Astrocyte of the spinal cord (primary cell): ENCODE results near the gene CCND1.
A peak's percentile ranks its signal among the peaks of the same experiment; 100 is the strongest.

ENCODE experiments used
- DNase-seq: peaks from one replicate; pipeline ENCODE4 v3.0.0; 2011; ENCODE audit warnings: low read depth, low spot score
- H3K4me3 ChIP-seq: 2 replicates; pipeline ENCODE4 v1.5.1; 2011; ENCODE audit warnings: low read depth, mild to moderate bottlenecking, low read length, moderate library complexity
- CTCF ChIP-seq: IDR thresholded peaks from 2 replicates; pipeline ENCODE4 v1.5.1; 2012; ENCODE audit warnings: low read depth, mild to moderate bottlenecking, low read length, inconsistent platforms
- in situ Hi-C: cut with HindIII; loops from 2 replicates; pipeline ENCODE4 v1.10.0; 2017; ENCODE audit warnings: low sequenced_read_pairs

CCND1 gene

GRCh38 chr11:69699213-69699612, 58.3 kb downstream of the CCND1 start:
- no peak for DNase-seq
- H3K4me3 ChIP-seq = no peak overlapping the region
- in situ Hi-C loops = no loop called here
- TF ChIP-seq CTCF = no peak

GRCh38 chr11:69700278-69701140, 59.6 kb downstream of the CCND1 start:
- in situ Hi-C loops = no loop called here
- DNase-seq = peak; percentile 62
- no peak overlapping the region for H3K4me3 ChIP-seq
- TF ChIP-seq CTCF = no peak

- no peak for DNase-seq
- no peak overlapping the region for H3K4me3 ChIP-seq
- TF ChIP-seq CTCF = no peak
- in situ Hi-C loops = no loop called here
Measured at GRCh38 chr11:69702239-69702691, 61.3 kb downstream of the CCND1 start.

GRCh38 chr11:69702769-69703452, 62.0 kb downstream of the CCND1 start:
- no peak for TF ChIP-seq CTCF
- H3K4me3 ChIP-seq = no peak overlapping the region
- in situ Hi-C loops = no loop called here
- DNase-seq = no peak

- no peak overlapping the region for H3K4me3 ChIP-seq
- DNase-seq = no peak
- no peak for TF ChIP-seq CTCF
- in situ Hi-C loops = no loop called here
Measured at GRCh38 chr11:69703453-69703767, 62.5 kb downstream of the CCND1 start.
